Prostate gland (tissue), 2 donors: Measurements from ENCODE around the gene VAPA. TPM values are rescaled to one million over a fixed set of nuclear protein-coding genes. Genes with fewer than 3 reads are reported as not detected.

ENCODE experiments used
- DNase-seq: peaks from one replicate; pipeline ENCODE4 v3.0.0-alpha.2; 2019; ENCODE audit warnings: low spot score
- H3K27ac ChIP-seq, 2 donors: fragments of 200-600 bp; sonication (generic); 2 replicates each; pipeline ENCODE4 v1.5.1; 2017 to 2019
- H3K27me3 ChIP-seq: fragments of 200-600 bp; sonication (generic); replicated peaks from 2 replicates; pipeline ENCODE4 v1.5.1; 2019; ENCODE audit not compliant: insufficient read depth
- H3K36me3 ChIP-seq, 2 donors: fragments of 200-600 bp; sonication (generic); 1 replicate in 1 of 2; 2 replicates in 1 of 2; pipeline versions ENCODE4 v1.5.1 to v1.8.1; 2017 to 2019
- H3K4me1 ChIP-seq: fragments of 200-600 bp; sonication (generic); replicated peaks from 2 replicates; pipeline ENCODE4 v1.5.1; 2019
- H3K4me3 ChIP-seq, 2 donors: fragments of 200-600 bp; sonication (generic); 2 replicates each; pipeline ENCODE4 v1.5.1; 2017 to 2019
- H3K9me3 ChIP-seq: fragments of 200-600 bp; sonication (generic); 2 replicates; pipeline ENCODE4 v1.5.1; 2017
- POLR2A ChIP-seq: fragments of 450-650 bp; IDR thresholded peaks from one replicate; pipeline ENCODE4 v1.6.1; 2016; ENCODE audit warnings: antibody characterized with exemption, mild to moderate bottlenecking
- POLR2AphosphoS5 ChIP-seq: sonication (generic); formaldehyde crosslinking; IDR thresholded peaks from one replicate; pipeline ENCODE4 v1.6.1; 2017; ENCODE audit warnings: antibody characterized with exemption
- WGBS: methylation state at CpG from one replicate; pipeline ENCODE4 v1.1.5; 2018; 5-methylcytosine and 5-hydroxymethylcytosine counted together
- intact Hi-C: fragments of 100-400 bp; cut with DNase I; formaldehyde crosslinking; loops from one replicate; pipeline ENCODE4 v1.14.2; 2022
- total RNA-seq, 2 donors: library from RNA; depleted of rRNA; stranded (reverse); fragments of >200 nt; gene quantifications; one replicate each; pipeline ENCODE4 v1.1.0, GENCODE V29; 2016
- TF ChIP-seq, protein P1 (sequence below), 4 experiments: fragments of 200-600 bp in 2 of 4; fragments of 450-650 bp in 2 of 4; sonication (generic) in 2 of 4; IDR thresholded peaks; 1 replicate in 3 of 4; 2 replicates in 1 of 4; pipeline ENCODE4 v1.5.1; 2016 to 2019; ENCODE audit warnings: antibody characterized with exemption in 4 of 4, mild to moderate bottlenecking in 2 of 4, moderate library complexity in 2 of 4

VAPA gene, protein sequence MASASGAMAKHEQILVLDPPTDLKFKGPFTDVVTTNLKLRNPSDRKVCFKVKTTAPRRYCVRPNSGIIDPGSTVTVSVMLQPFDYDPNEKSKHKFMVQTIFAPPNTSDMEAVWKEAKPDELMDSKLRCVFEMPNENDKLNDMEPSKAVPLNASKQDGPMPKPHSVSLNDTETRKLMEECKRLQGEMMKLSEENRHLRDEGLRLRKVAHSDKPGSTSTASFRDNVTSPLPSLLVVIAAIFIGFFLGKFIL
- total RNA-seq = 100 to 1,000 TPM; 140 to 183 TPM

GRCh38 chr18:9913526-9914333 lies at the start of gene VAPA:
Gene VAPA, plus strand, starts transcription at chr18:9914016. Its CDS starts 241 bp downstream, at chr18:9914257.
- H3K9me3 ChIP-seq = no peaks in the 10 kb centered on the region
- DNase-seq = peak; percentile 94
- H3K36me3 ChIP-seq = no peaks in the 10 kb centered on the region
- TF ChIP-seq POLR2A (peak; percentile 96), POLR2AphosphoS5 (peak; percentile 80)
- TF ChIP-seq, protein P1, sequence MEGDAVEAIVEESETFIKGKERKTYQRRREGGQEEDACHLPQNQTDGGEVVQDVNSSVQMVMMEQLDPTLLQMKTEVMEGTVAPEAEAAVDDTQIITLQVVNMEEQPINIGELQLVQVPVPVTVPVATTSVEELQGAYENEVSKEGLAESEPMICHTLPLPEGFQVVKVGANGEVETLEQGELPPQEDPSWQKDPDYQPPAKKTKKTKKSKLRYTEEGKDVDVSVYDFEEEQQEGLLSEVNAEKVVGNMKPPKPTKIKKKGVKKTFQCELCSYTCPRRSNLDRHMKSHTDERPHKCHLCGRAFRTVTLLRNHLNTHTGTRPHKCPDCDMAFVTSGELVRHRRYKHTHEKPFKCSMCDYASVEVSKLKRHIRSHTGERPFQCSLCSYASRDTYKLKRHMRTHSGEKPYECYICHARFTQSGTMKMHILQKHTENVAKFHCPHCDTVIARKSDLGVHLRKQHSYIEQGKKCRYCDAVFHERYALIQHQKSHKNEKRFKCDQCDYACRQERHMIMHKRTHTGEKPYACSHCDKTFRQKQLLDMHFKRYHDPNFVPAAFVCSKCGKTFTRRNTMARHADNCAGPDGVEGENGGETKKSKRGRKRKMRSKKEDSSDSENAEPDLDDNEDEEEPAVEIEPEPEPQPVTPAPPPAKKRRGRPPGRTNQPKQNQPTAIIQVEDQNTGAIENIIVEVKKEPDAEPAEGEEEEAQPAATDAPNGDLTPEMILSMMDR (IDR thresholded peaks at IDR 0.05) = peak in 1 of 4 experiments; percentile 26
- peak within 1 kb of the TSS; percentile 88 to 96 for H3K4me3 ChIP-seq
- WGBS = under 1% methylated on average over 81 of the region's 87 CpGs
- peak within 1 kb of the TSS; percentile 99 to 100 for H3K27ac ChIP-seq
- intact Hi-C loops = loop anchor here (2.0 to 10.0 kb wide), 3 partner anchors 59 to 579 kb away; partner anchors contain the start of gene TWSG1
- H3K4me1 ChIP-seq = peaks cover 5% of the 10 kb centered on the region
- no peaks in the 10 kb centered on the region for H3K27me3 ChIP-seq

DNA sequence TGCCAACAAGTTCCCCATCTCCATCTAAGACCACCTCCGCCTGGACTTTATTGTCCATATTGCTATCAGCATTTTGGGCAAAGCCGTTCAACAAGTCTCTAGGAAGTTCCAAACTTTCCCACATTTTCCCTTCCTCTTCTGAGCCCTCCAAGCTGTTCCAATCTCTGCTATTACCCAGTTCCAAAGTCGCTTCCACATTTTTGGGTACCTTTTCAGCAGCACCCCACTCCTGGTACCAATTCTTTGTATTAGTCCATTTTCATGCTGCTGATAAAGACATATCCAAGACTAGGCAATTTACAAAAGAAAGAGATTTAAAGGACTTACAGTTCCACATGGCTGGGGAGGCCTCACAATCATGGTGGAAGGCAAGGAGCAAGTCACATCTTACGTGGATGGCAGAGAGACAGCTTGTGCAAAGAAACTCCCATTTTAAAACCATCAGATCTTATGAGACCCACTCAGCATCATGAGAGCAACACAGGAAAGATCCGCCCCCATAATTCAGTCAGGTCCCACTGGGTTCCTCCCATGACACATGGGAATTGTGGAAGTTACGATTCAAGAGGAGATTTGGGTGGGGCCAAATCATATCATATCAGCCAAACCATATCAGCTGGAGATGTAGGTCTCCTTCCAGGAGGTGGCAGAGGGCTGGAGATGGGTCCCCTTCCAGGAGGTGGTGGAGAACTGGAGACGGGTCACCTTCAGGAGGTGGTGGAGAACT lies 47.9 kb upstream of the VAPA start:
- Histone ChIP-seq H3K27me3 (no peaks in the 10 kb centered on the region), H3K9me3 (no peaks in the 10 kb centered on the region), H3K4me3 (no peak overlapping the region), H3K27ac (no peak overlapping the region), H3K4me1 (no peaks in the 10 kb centered on the region), H3K36me3 (no peaks in the 10 kb centered on the region)
- TF ChIP-seq POLR2A (no peak), POLR2AphosphoS5 (no peak)
- TF ChIP-seq, protein P1 (IDR thresholded peaks at IDR 0.05) = no peak
- no peak for DNase-seq
- intact Hi-C loops = no loop called here
- 98% methylated on average over 7 of the region's 7 CpGs for WGBS

DNA sequence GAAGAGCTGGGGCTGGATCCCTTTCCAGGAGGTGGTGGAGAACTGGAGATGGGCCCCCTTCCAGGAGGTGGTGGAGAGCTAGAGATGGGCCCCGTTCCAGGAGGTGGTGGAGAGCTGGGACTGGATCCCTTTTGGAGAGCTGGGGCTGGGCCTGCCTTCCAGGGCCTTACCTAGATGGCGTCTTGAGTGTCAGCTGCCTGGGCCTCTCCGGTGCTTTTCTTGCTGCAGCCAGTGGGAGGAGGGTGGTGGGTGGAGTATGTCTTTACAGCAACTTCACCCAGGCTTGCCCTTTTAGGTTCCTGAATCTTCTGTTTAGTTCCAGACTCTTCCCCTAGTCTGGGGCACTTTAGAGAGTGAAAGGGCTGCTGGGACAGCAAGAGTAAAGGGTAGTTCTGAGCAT lies 47.2 kb upstream of the VAPA start:
- TF ChIP-seq, protein P1 (IDR thresholded peaks at IDR 0.05) = no peak
- TF ChIP-seq POLR2AphosphoS5 = no peak

DNA sequence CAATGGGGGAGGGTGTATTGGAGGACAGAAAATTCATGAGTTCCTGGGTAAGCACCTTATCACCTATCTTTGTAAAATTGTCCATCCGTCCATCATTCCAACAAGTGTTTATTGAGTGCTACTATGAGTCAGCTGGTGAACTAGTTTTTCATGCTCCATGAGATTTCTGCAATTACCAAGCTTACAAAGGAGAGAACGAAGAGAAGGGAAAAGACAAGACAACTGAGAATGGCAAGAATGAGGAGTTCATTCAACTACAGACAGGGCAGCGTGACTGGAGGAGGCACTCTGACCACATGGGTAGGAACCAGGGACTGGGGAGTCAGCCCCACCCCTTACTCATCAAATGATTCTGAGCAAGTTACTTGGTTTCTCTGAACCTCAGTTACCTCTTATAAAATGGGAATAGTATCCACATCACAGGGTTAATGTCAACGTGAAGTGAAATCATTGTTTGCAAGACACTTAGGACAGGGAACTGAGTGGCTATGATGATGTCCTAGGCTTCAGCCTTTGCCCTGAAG lies 46.7 kb upstream of the VAPA start:
- Histone ChIP-seq H3K27ac (no peak overlapping the region), H3K27me3 (no peaks in the 10 kb centered on the region), H3K4me1 (no peaks in the 10 kb centered on the region), H3K4me3 (no peak overlapping the region), H3K36me3 (no peaks in the 10 kb centered on the region), H3K9me3 (no peaks in the 10 kb centered on the region)
- intact Hi-C loops = no loop called here
- DNase-seq = no peak
- 81% methylated on average over 4 of the region's 4 CpGs for WGBS
- TF ChIP-seq, protein P1 (IDR thresholded peaks at IDR 0.05) = no peak
- TF ChIP-seq POLR2AphosphoS5 (no peak), POLR2A (no peak)

More for the DNA sequence above, 47.2 kb upstream of the VAPA start:
- no peaks in the 10 kb centered on the region for H3K36me3 ChIP-seq
- no peaks in the 10 kb centered on the region for H3K4me1 ChIP-seq
- no peaks in the 10 kb centered on the region for H3K27me3 ChIP-seq
- H3K4me3 ChIP-seq = no peak overlapping the region
- 97% methylated on average over 3 of the region's 3 CpGs for WGBS
- H3K27ac ChIP-seq = no peak overlapping the region
- no peak for DNase-seq
- no peaks in the 10 kb centered on the region for H3K9me3 ChIP-seq
- intact Hi-C loops = no loop called here
